Muscle layer of duodenum (tissue), 2 donors: ENCODE data around the gene CHRNA9.

Experiments used
- H3K27ac ChIP-seq: one replicate; pipeline ENCODE4 v1.7.0; 2013; ENCODE audit warnings: mild to moderate bottlenecking, low read length
- H3K27me3 ChIP-seq: one replicate; pipeline ENCODE4 v1.7.0; 2013; ENCODE audit warnings: low read depth, mild to moderate bottlenecking, control low read depth, low read length
- H3K36me3 ChIP-seq, 2 donors: one replicate each; pipeline ENCODE4 v1.7.0; 2013; ENCODE audit warnings: low read length in 2 of 2, control low read depth in 1 of 2, mild to moderate bottlenecking in 1 of 2; ENCODE audit not compliant: insufficient read depth in 2 of 2, control insufficient read depth in 1 of 2
- H3K4me1 ChIP-seq, 2 donors: one replicate each; pipeline ENCODE4 v1.7.0; 2013; ENCODE audit warnings: low read length in 2 of 2, mild to moderate bottlenecking in 2 of 2, control low read depth in 1 of 2, moderate library complexity in 1 of 2; ENCODE audit not compliant: insufficient read depth in 2 of 2, control insufficient read depth in 1 of 2
- H3K4me3 ChIP-seq, 2 donors: one replicate each; pipeline ENCODE4 v1.7.0; 2013; ENCODE audit warnings: low read length in 2 of 2, low read depth in 1 of 2, mild to moderate bottlenecking in 1 of 2
- H3K9me3 ChIP-seq, 2 donors: one replicate each; pipeline ENCODE4 v1.7.0; 2013; ENCODE audit warnings: low read length in 2 of 2, control low read depth in 1 of 2, mild to moderate bottlenecking in 1 of 2; ENCODE audit not compliant: control insufficient read depth in 1 of 2
- donor health status: healthy.

The CHRNA9 gene

GRCh38 chr4:40300371-40301162 lies 34.6 kb upstream of the CHRNA9 start:
- Histone ChIP-seq H3K4me3 (no peak overlapping the region), H3K36me3 (no peaks in the 10 kb centered on the region), H3K27me3 (no peaks in the 10 kb centered on the region), H3K9me3 (peaks cover 0 to 6% of the 10 kb centered on the region in 2 donors), H3K4me1 (no peaks in the 10 kb centered on the region), H3K27ac (no peak overlapping the region)

- Histone ChIP-seq H3K4me3 (no peak overlapping the region), H3K27me3 (no peaks in the 10 kb centered on the region), H3K36me3 (no peaks in the 10 kb centered on the region), H3K27ac (no peak overlapping the region), H3K9me3 (peaks cover 0 to 6% of the 10 kb centered on the region in 2 donors), H3K4me1 (no peaks in the 10 kb centered on the region)
Measured at GRCh38 chr4:40301603-40302002, 33.5 kb upstream of the CHRNA9 start.

- Histone ChIP-seq H3K9me3 (peaks cover 0 to 6% of the 10 kb centered on the region in 2 donors), H3K27ac (no peak overlapping the region), H3K36me3 (no peaks in the 10 kb centered on the region), H3K4me3 (no peak overlapping the region), H3K27me3 (no peaks in the 10 kb centered on the region), H3K4me1 (peaks cover 0 to 7% of the 10 kb centered on the region in 2 donors)
Measured at GRCh38 chr4:40303751-40304150, 31.4 kb upstream of the CHRNA9 start.

- Histone ChIP-seq H3K4me1 (peaks cover 5 to 11% of the 10 kb centered on the region in 2 donors), H3K4me3 (no peak overlapping the region)
Measured at GRCh38 chr4:40305328-40306170, 29.6 kb upstream of the CHRNA9 start.

GRCh38 chr4:40306226-40306625 lies 28.9 kb upstream of the CHRNA9 start:
- Histone ChIP-seq H3K4me1 (peaks cover 5 to 11% of the 10 kb centered on the region in 2 donors), H3K27me3 (no peaks in the 10 kb centered on the region), H3K36me3 (no peaks in the 10 kb centered on the region), H3K27ac (no peak overlapping the region), H3K4me3 (no peak overlapping the region), H3K9me3 (peaks cover 0 to 6% of the 10 kb centered on the region in 2 donors)

More at GRCh38 chr4:40305328-40306170, 29.6 kb upstream of the CHRNA9 start:
- Histone ChIP-seq H3K36me3 (no peaks in the 10 kb centered on the region), H3K9me3 (peaks cover 0 to 6% of the 10 kb centered on the region in 2 donors), H3K27me3 (no peaks in the 10 kb centered on the region), H3K27ac (no peak overlapping the region)

GRCh38 chr4:40306976-40307375 lies 28.2 kb upstream of the CHRNA9 start:
- Histone ChIP-seq H3K27ac (no peak overlapping the region), H3K27me3 (no peaks in the 10 kb centered on the region), H3K9me3 (peaks cover 0 to 6% of the 10 kb centered on the region in 2 donors), H3K4me3 (no peak overlapping the region), H3K4me1 (peaks cover 5 to 11% of the 10 kb centered on the region in 2 donors), H3K36me3 (no peaks in the 10 kb centered on the region)

- Histone ChIP-seq H3K9me3 (peaks cover 0 to 6% of the 10 kb centered on the region in 2 donors), H3K4me3 (no peak overlapping the region), H3K27ac (no peak overlapping the region), H3K4me1 (peaks cover 5 to 11% of the 10 kb centered on the region in 2 donors), H3K27me3 (no peaks in the 10 kb centered on the region), H3K36me3 (no peaks in the 10 kb centered on the region)
Measured at GRCh38 chr4:40307627-40308497, 27.3 kb upstream of the CHRNA9 start.

GRCh38 chr4:40308528-40309122 lies 26.5 kb upstream of the CHRNA9 start:
- Histone ChIP-seq H3K27ac (no peak overlapping the region), H3K27me3 (no peaks in the 10 kb centered on the region), H3K4me1 (peaks cover 5 to 11% of the 10 kb centered on the region in 2 donors), H3K9me3 (peaks cover 0 to 6% of the 10 kb centered on the region in 2 donors), H3K4me3 (no peak overlapping the region), H3K36me3 (no peaks in the 10 kb centered on the region)

- peak overlapping the region; percentile 16 to 30 for H3K4me3 ChIP-seq
- H3K4me1 ChIP-seq, result peaks cover 5 to 11% of the 10 kb centered on the region in 2 donors
- no peak overlapping the region for H3K27ac ChIP-seq
- no peaks in the 10 kb centered on the region for H3K27me3 ChIP-seq
- peaks cover 0 to 6% of the 10 kb centered on the region in 2 donors for H3K9me3 ChIP-seq
- no peaks in the 10 kb centered on the region for H3K36me3 ChIP-seq
Measured at GRCh38 chr4:40309250-40309774, 25.8 kb upstream of the CHRNA9 start.

- H3K4me1 ChIP-seq, result peaks cover 5 to 11% of the 10 kb centered on the region in 2 donors
- H3K4me3 ChIP-seq, result no peak overlapping the region
- H3K27ac ChIP-seq, result no peak overlapping the region
- no peaks in the 10 kb centered on the region for H3K36me3 ChIP-seq
- no peaks in the 10 kb centered on the region for H3K27me3 ChIP-seq
- no peaks in the 10 kb centered on the region for H3K9me3 ChIP-seq
Measured at GRCh38 chr4:40310225-40310624, 24.9 kb upstream of the CHRNA9 start.
